A549 (cell line): Measurements from ENCODE around the gene RPS21.

Experiments
- CHD2 ChIP-seq: fragments of 150-350 bp; IDR thresholded peaks from 2 replicates; pipeline ENCODE4 v1.6.1; 2014; ENCODE audit warnings: low read length; ENCODE audit not compliant: partially characterized antibody
- JUN ChIP-seq, 2 experiments: fragments of >200 bp; sonication (Bioruptor Twin); formaldehyde crosslinking; IDR thresholded peaks; 2 replicates in 1 of 2; 3 replicates in 1 of 2; pipeline ENCODE4 v1.6.1; 2016 to 2017
- TP53 ChIP-seq: fragments of 250-450 bp; sonication (Bioruptor Pico); IDR thresholded peaks from 2 replicates; pipeline ENCODE4 v1.5.0; 2021; ENCODE audit warnings: mild to moderate bottlenecking, moderate library complexity
- TF ChIP-seq, protein P1 (sequence below): fragments of >200 bp; sonication (Bioruptor Twin); formaldehyde crosslinking; IDR thresholded peaks from 3 replicates; pipeline ENCODE4 v1.5.1; 2016

DNA sequence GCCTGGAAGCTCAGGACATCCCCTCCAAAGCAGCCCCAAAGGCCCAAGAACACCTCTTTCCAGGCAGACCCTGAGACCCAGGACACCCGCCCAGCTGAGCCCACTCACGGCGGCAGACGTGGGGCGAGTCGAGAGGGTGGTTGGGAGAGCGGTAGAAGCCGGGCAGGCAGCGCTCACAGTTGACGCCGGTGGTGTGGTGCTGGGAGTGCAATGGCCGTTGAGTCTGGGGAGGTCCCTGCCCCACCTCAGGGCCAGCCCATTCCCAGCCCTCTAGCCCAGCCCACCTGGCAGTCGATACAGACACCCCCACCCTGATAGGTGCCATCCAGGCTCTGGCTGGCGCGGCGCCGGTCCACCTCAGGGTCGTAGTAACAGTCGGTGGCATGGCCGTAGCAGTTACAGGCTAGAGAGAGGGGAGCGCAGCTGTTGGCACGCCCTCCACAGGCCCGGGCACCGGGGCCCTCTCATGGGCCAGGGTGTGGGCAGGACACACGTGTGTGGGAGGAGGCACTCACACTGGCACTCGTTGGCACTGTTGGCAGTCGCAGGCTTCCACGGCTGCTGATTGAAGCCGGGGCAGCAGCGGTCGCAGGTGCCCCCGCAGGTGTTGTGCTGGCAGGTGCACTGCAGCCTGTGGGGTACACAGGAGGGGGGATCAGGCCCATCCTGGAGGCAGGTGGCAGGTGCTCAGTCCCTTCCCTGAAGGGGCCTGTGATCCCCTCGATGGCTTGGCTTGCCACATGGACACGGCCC, 40.3 kb upstream of the RPS21 start:
- TF ChIP-seq, protein P1, sequence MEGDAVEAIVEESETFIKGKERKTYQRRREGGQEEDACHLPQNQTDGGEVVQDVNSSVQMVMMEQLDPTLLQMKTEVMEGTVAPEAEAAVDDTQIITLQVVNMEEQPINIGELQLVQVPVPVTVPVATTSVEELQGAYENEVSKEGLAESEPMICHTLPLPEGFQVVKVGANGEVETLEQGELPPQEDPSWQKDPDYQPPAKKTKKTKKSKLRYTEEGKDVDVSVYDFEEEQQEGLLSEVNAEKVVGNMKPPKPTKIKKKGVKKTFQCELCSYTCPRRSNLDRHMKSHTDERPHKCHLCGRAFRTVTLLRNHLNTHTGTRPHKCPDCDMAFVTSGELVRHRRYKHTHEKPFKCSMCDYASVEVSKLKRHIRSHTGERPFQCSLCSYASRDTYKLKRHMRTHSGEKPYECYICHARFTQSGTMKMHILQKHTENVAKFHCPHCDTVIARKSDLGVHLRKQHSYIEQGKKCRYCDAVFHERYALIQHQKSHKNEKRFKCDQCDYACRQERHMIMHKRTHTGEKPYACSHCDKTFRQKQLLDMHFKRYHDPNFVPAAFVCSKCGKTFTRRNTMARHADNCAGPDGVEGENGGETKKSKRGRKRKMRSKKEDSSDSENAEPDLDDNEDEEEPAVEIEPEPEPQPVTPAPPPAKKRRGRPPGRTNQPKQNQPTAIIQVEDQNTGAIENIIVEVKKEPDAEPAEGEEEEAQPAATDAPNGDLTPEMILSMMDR = no peak
- no peak for TF ChIP-seq CHD2
- no peak; a peak in 1 of 5 replicates for TF ChIP-seq JUN (IDR thresholded peaks at IDR 0.05)
- TF ChIP-seq TP53 (CRISPR knock-in tag) = no peak
